Measurements from ENCODE around the gene ESYT3. TPM values are rescaled to one million over a fixed set of nuclear protein-coding genes. Genes with fewer than 3 reads are reported as not detected.

Gene ESYT3
- total RNA-seq, 4 donors from 2014 or later: 28.9 to 39.0 (median 33.5) TPM

Other genes starting within 250 kb of the ESYT3 start
- gene ARMC8, start 247.3 kb upstream of the ESYT3 start, total RNA-seq: 10 to 100 TPM; 32.2 to 86.7 (median 33.3) TPM
- under 1 TPM in 1 of 4 donors, not detected in 3; 0.38 TPM for gene NME9, start 104.8 kb upstream of the ESYT3 start, total RNA-seq
- 10 to 100 TPM; 10.1 to 39.8 (median 20.1) TPM for gene MRAS, start 86.0 kb upstream of the ESYT3 start, total RNA-seq
- 10 to 100 TPM in 1 of 4 donors, 1 to 10 TPM in 3; 6.3 to 15.7 (median 7.2) TPM for gene CEP70, start 159.6 kb downstream of the ESYT3 start, total RNA-seq
- gene FAIM, start 174.2 kb downstream of the ESYT3 start, total RNA-seq: 10 to 100 TPM in 1 of 4 donors, 1 to 10 TPM in 3; 4.3 to 10.4 (median 6.4) TPM

Data from suprapubic skin (tissue), 4 donors.